Endothelial cell of umbilical vein (primary cell): ENCODE data around the gene SPAG16. TPM values are rescaled to one million over a fixed set of nuclear protein-coding genes. Genes with fewer than 3 reads are reported as not detected.

ENCODE experiments used
- BruUV-seq: library from RNA; stranded (reverse); fragments of 400-500 nt; replicated peaks from 2 replicates; lab custom pipeline; 2021; lab: Mats Ljungman, UMichigan
- CTCF ChIA-PET: fragments of 300-600, 350-600 bp; sonication (Branson Sonifier 250); formaldehyde crosslinking; loops from one replicate; lab custom pipeline; 2021; ENCODE audit warnings: antibody characterized with exemption, inconsistent platforms; lab: Charles Lee
- POLR2A ChIA-PET: fragments of 300-600, 350-600 bp; sonication (Branson Sonifier 250); formaldehyde crosslinking; loops from one replicate; lab custom pipeline; 2021; ENCODE audit warnings: antibody characterized with exemption, inconsistent platforms; lab: Charles Lee
- DNase-seq: peaks from one replicate; pipeline ENCODE4 v3.0.0-alpha.2; 2011; ENCODE audit warnings: low read depth, low spot score
- FAIRE-seq: peaks from 2 replicates; lab custom pipeline; 2011; peaks lifted over from hg19 to GRCh38; lab: Jason Lieb, UNC
- H2AFZ ChIP-seq: 2 replicates; pipeline ENCODE4 v1.6.0; 2012; ENCODE audit warnings: low read depth, low read length, control low read depth, inconsistent platforms
- H3K27ac ChIP-seq: 2 replicates; pipeline ENCODE4 v1.5.1; 2011; ENCODE audit warnings: low read depth, mild to moderate bottlenecking, control low read depth, low read length, moderate library complexity; ENCODE audit not compliant: insufficient read depth
- H3K27me3 ChIP-seq, 2 experiments: 2 replicates each; pipeline versions ENCODE4 v1.6.0 to v1.6.1; 2011; ENCODE audit warnings: low read length in 2 of 2, mixed read lengths in 1 of 2; ENCODE audit not compliant: control insufficient read depth in 2 of 2, insufficient read depth in 2 of 2
- H3K36me3 ChIP-seq, 2 experiments: 2 replicates in 1 of 2; 3 replicates in 1 of 2; pipeline ENCODE4 v1.5.1; 2011; ENCODE audit warnings: low read length in 2 of 2, mild to moderate bottlenecking in 1 of 2, moderate library complexity in 1 of 2; ENCODE audit not compliant: control insufficient read depth in 2 of 2, insufficient read depth in 2 of 2; ENCODE audit errors: extremely low read depth in 1 of 2
- H3K4me1 ChIP-seq: 3 replicates; pipeline ENCODE4 v1.5.1; 2011; ENCODE audit warnings: mild to moderate bottlenecking, low read length; ENCODE audit not compliant: control insufficient read depth, insufficient read depth; ENCODE audit errors: extremely low read depth
- H3K4me2 ChIP-seq: 2 replicates; pipeline ENCODE4 v1.6.1; 2011; ENCODE audit warnings: low read length, control low read depth, mixed read lengths; ENCODE audit not compliant: insufficient read depth
- H3K4me3 ChIP-seq, 3 experiments: fragments of 200-600 bp in 1 of 3; sonication (generic), shearing (Covaris generic) in 1 of 3; replicated peaks in 1 of 3; 2 replicates each; pipeline ENCODE4 v1.5.1; 2011 to 2016; ENCODE audit warnings: control low read depth in 3 of 3, low read length in 3 of 3, mild to moderate bottlenecking in 2 of 3, inconsistent platforms in 1 of 3, low read depth in 1 of 3, moderate library complexity in 1 of 3; ENCODE audit not compliant: insufficient read depth in 1 of 3
- H3K79me2 ChIP-seq: 2 replicates; pipeline ENCODE4 v1.6.0; 2012; ENCODE audit warnings: low read length, inconsistent platforms; ENCODE audit not compliant: control insufficient read depth, insufficient read depth
- H3K9ac ChIP-seq: replicated peaks from 2 replicates; pipeline ENCODE3; 2011; ENCODE audit warnings: low read length, control low read depth; ENCODE audit not compliant: insufficient read depth; ENCODE audit errors: extremely low read depth
- H3K9me1 ChIP-seq: replicated peaks from 3 replicates; pipeline ENCODE4 v1.6.0; 2011; ENCODE audit warnings: mild to moderate bottlenecking, low read length; ENCODE audit not compliant: control insufficient read depth, insufficient read depth; ENCODE audit errors: extremely low read depth
- H3K9me3 ChIP-seq: replicated peaks from 2 replicates; pipeline ENCODE4 v1.5.1; 2012; ENCODE audit warnings: low read length, inconsistent platforms; ENCODE audit not compliant: control insufficient read depth, insufficient read depth
- H4K20me1 ChIP-seq: replicated peaks from 2 replicates; pipeline ENCODE3; 2011; ENCODE audit warnings: mild to moderate bottlenecking, low read length; ENCODE audit not compliant: control insufficient read depth, insufficient read depth; ENCODE audit errors: extremely low read depth
- EZH2 ChIP-seq: IDR thresholded peaks from 2 replicates; pipeline ENCODE4 v1.6.1; 2012; ENCODE audit warnings: borderline replicate concordance, low read depth, mild to moderate bottlenecking, moderate library complexity, low read length, inconsistent platforms; ENCODE audit not compliant: severe bottlenecking
- FOS ChIP-seq: IDR thresholded peaks from 2 replicates; pipeline ENCODE4 v1.6.1; 2011; ENCODE audit warnings: mild to moderate bottlenecking, low read length, moderate library complexity, borderline replicate concordance; ENCODE audit not compliant: insufficient read depth
- GATA2 ChIP-seq: IDR thresholded peaks from 2 replicates; pipeline ENCODE4 v1.7.0; 2011; ENCODE audit warnings: low read depth, mild to moderate bottlenecking, moderate library complexity, mixed read lengths, low read length; ENCODE audit not compliant: insufficient read length, insufficient read depth
- JUN ChIP-seq: IDR thresholded peaks from 2 replicates; pipeline ENCODE4 v1.6.1; 2011; ENCODE audit warnings: borderline replicate concordance, low read depth; ENCODE audit not compliant: insufficient read length, insufficient read depth
- MYC ChIP-seq: IDR thresholded peaks from one replicate; pipeline ENCODE4 v1.6.1; 2011; ENCODE audit warnings: mild to moderate bottlenecking, low read depth, low read length
- POLR2A ChIP-seq: IDR thresholded peaks from 2 replicates; pipeline ENCODE4 v1.6.1; 2012; ENCODE audit warnings: low read depth, mild to moderate bottlenecking, control low read depth, low read length
- POLR2AphosphoS5 ChIP-seq: IDR thresholded peaks from 2 replicates; pipeline ENCODE4 v1.6.1; 2012; ENCODE audit warnings: low read depth, mild to moderate bottlenecking, control low read depth, low read length, moderate library complexity; ENCODE audit not compliant: insufficient read depth
- dilution Hi-C: fragments of 300-500 bp; cut with MboI; formaldehyde crosslinking; loops from one replicate; pipeline ENCODE4 v1.15.0; 2019; ENCODE audit warnings: low sequenced_read_pairs; ENCODE audit not compliant: extremely low pct_ligation_motif_present
- intact Hi-C: fragments of 100-400 bp; cut with micrococcal nuclease; formaldehyde crosslinking; loops from one replicate; pipeline ENCODE4 v1.10.0; 2022
- polyA plus RNA-seq, 4 experiments: library from polyadenylated mRNA; depleted of rRNA in 3 of 4; stranded (reverse) in 3 of 4; unstranded in 1 of 4; fragments of >200 nt; gene quantifications; 2 replicates each; pipeline versions ENCODE4 v1.2.1 to v1.2.3, GENCODE V29; 2011 to 2012; ENCODE audit warnings: missing spikeins in 1 of 4
- total RNA-seq: library from RNA; stranded (reverse); gene quantifications from 2 replicates; pipeline ENCODE4 v1.2.3, GENCODE V29; 2021
- TF ChIP-seq, protein P1 (sequence below), 2 donors: IDR thresholded peaks; 1 replicate in 1 of 2; 2 replicates in 1 of 2; pipeline ENCODE4 v1.5.1; 2011; ENCODE audit warnings: low read length in 2 of 2, mild to moderate bottlenecking in 2 of 2, moderate library complexity in 2 of 2, control low read depth in 1 of 2, inconsistent platforms in 1 of 2, low read depth in 1 of 2; ENCODE audit not compliant: insufficient read depth in 1 of 2; ENCODE audit errors: extremely low read depth in 1 of 2
- TF ChIP-seq, protein P2 (sequence below): IDR thresholded peaks from 2 replicates; pipeline ENCODE4 v1.6.1; 2011; ENCODE audit not compliant: insufficient read depth, insufficient read length

The SPAG16 gene
- total and polyA plus RNA-seq, 2 donors (not counting 3 experiments of a cell fraction or from before 2014, with no cell fraction given): 4.0 to 7.7 TPM

DNA sequence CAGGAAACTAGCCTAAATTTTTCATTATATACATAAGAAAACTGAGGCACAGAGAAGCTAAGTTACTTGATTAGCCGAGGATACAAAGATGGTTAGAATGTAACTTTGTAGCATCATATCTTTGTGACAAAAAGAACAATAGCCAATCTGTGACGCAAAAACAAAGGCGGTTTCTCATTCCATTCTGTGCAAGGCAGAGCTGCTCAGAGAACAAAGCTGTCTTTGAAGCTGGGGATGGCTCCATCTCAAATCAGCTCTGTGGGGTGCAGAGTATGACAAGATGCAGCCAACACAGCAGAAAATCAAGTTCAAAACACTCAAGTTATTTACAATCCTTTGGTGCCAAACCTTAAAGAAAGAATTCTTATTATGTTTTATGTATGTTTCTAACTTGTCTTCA, 1044.7 kb downstream of the SPAG16 start:
- Histone ChIP-seq H3K4me3 (no peak overlapping the region), H3K9ac (no peak overlapping the region), H3K9me3 (no peaks in the 10 kb centered on the region), H3K36me3 (no peaks in the 10 kb centered on the region), H3K27ac (no peak overlapping the region), H3K9me1 (no peaks in the 10 kb centered on the region), H3K79me2 (no peaks in the 10 kb centered on the region), H4K20me1 (no peaks in the 10 kb centered on the region), H2AFZ (no peak overlapping the region), H3K4me1 (no peaks in the 10 kb centered on the region), H3K27me3 (no peaks in the 10 kb centered on the region), H3K4me2 (no peak overlapping the region)
- intact Hi-C loops (no loop called here), dilution Hi-C loops (no loop called here)
- ChIA-PET POLR2A (no interaction called here), CTCF (no interaction called here)
- DNase-seq (no peak), FAIRE-seq (no peak)
- BruUV-seq: no TSS peak
- no peak for TF ChIP-seq GATA2
- TF ChIP-seq EZH2: no peak
- TF ChIP-seq MYC: no peak
- no peak for TF ChIP-seq FOS

DNA sequence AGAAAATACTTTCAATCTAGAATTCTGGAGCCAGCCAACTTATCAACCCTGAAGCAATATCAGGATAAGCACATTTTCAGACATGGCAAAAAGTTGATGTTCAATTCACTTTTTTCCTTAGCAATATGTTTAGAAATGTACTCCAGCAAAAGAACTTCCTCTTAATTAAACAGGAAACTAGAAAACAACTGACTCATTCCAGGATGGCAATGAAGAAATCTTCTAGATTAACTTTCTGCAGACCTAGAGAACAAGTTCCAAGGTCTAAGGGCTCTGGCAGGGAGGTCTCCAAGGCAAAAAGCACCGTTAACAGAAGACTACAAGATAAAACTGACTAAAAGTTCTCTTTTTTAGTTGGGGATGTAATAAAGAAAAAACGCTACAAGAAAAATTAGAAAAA, 1057.4 kb downstream of the SPAG16 start:
- FAIRE-seq: no peak
- Histone ChIP-seq H3K9me1 (no peaks in the 10 kb centered on the region), H4K20me1 (no peaks in the 10 kb centered on the region), H2AFZ (no peak overlapping the region), H3K27me3 (no peaks in the 10 kb centered on the region), H3K27ac (no peak overlapping the region), H3K79me2 (no peaks in the 10 kb centered on the region), H3K9me3 (no peaks in the 10 kb centered on the region), H3K4me2 (no peak overlapping the region), H3K4me1 (no peaks in the 10 kb centered on the region), H3K36me3 (no peaks in the 10 kb centered on the region), H3K9ac (no peak overlapping the region), H3K4me3 (no peak overlapping the region)
- ChIA-PET POLR2A (no interaction called here), CTCF (no interaction called here)
- dilution Hi-C loops: no loop called here
- DNase-seq: no peak
- intact Hi-C loops: no loop called here
- TF ChIP-seq GATA2 (no peak), POLR2A (no peak), EZH2 (no peak), POLR2AphosphoS5 (no peak), JUN (no peak), MYC (no peak), FOS (no peak)
- TF ChIP-seq, protein P1, sequence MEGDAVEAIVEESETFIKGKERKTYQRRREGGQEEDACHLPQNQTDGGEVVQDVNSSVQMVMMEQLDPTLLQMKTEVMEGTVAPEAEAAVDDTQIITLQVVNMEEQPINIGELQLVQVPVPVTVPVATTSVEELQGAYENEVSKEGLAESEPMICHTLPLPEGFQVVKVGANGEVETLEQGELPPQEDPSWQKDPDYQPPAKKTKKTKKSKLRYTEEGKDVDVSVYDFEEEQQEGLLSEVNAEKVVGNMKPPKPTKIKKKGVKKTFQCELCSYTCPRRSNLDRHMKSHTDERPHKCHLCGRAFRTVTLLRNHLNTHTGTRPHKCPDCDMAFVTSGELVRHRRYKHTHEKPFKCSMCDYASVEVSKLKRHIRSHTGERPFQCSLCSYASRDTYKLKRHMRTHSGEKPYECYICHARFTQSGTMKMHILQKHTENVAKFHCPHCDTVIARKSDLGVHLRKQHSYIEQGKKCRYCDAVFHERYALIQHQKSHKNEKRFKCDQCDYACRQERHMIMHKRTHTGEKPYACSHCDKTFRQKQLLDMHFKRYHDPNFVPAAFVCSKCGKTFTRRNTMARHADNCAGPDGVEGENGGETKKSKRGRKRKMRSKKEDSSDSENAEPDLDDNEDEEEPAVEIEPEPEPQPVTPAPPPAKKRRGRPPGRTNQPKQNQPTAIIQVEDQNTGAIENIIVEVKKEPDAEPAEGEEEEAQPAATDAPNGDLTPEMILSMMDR (IDR thresholded peaks at IDR 0.05; ENCODE audit: extremely low read depth in 1 of 2, insufficient read depth in 1 of 2, low read depth in 1 of 2, low read length in 2 of 2): no peak
- TF ChIP-seq, protein P2, sequence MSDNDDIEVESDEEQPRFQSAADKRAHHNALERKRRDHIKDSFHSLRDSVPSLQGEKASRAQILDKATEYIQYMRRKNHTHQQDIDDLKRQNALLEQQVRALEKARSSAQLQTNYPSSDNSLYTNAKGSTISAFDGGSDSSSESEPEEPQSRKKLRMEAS: no peak
- BruUV-seq: no TSS peak
